ENCODE measurements around the gene SYT5. TPM values are rescaled to one million over a fixed set of nuclear protein-coding genes. Genes with fewer than 3 reads are reported as not detected.

SYT5 gene
- total and polyA plus RNA-seq, 9 of the 15 experiments (the other 6 are each of a cell fraction or from before 2014, with no cell fraction given) = 1.3 to 20.9 (median 8.8) TPM

DNA sequence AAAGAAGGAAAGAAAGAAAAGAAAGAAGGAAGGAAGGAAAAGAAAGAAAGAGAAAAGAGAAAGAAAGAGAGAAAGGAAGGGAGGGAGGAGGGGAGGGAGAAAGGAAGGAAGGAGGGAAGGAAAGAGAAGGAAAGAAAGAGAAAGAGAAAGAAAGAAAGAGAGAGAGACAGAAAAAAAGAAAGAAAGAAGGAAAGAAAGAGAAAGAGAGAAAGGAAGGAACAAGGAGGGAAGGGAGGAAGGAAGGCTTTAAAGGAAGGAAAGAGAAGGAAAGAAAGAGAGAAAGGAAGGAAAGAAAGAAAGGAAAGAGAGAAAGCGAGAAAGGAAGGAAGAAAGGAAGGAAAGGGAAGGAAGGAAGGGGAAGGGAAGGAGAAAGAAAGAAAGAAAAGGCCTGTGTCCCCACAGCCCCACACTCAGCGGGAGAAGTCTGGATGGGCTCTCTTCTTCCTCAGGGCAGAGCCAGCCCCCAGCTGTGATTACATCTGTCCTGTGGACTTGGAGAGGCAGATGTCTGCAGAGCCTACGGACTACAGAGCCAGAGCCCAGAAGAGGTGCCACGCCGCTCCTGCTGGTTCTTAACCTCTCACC lies 19.6 kb upstream of the SYT5 start:
- Histone ChIP-seq H3K36me3 (ENCODE audit: control insufficient read depth, insufficient read depth, low read length) (peaks cover 82% of the 10 kb centered on the region; the same call in 2 of the 3 replicates), H3K27me3 (ENCODE audit: control insufficient read depth in 2 of 2, insufficient read depth in 2 of 2, low read length in 2 of 2) (no peaks in the 10 kb centered on the region), H3K9me1 (ENCODE audit: control insufficient read depth, insufficient read depth, low read length) (no peaks in the 10 kb centered on the region), H3K4me1 (replicated peaks in 1 of 2; ENCODE audit: control insufficient read depth in 2 of 2, insufficient read depth in 2 of 2, low read length in 2 of 2) (no peaks in the 10 kb centered on the region; a peak in 2 of 5 replicates), H3K79me2 (ENCODE audit: control insufficient read depth, insufficient read depth, low read length) (no peaks in the 10 kb centered on the region), H3K27ac (ENCODE audit: extremely low read depth, low read depth, low read length) (no peak overlapping the region), H3K9ac (ENCODE audit: insufficient read depth in 1 of 2, low read depth in 2 of 2, low read length in 2 of 2) (no peak overlapping the region), H3K9me3 (replicated peaks; ENCODE audit: control insufficient read depth, insufficient read depth, low read depth, low read length) (no peaks in the 10 kb centered on the region), H4K20me1 (replicated peaks; ENCODE audit: control insufficient read depth, insufficient read depth, low read length) (no peaks in the 10 kb centered on the region), H3K4me3 (no peak overlapping the region), H2AFZ (ENCODE audit: low read depth, low read length) (no peak overlapping the region), H3K4me2 (ENCODE audit: insufficient read depth, low read length) (no peak overlapping the region)
- FAIRE-seq (no peak), DNase-seq (ENCODE audit: extremely low read depth in 1 of 4, low spot score in 3 of 4) (no peak), ATAC-seq (no peak)
- intact Hi-C loops (cut with micrococcal nuclease) (no loop called here), in situ Hi-C loops (cut with MboI) (no loop called here)
- CTCF ChIA-PET (ENCODE audit: low intra/inter-chr PET ratio) = no interaction called here
- POLR2A ChIA-PET = interaction anchor here (0.9 kb wide), 1 partner anchor 9 kb away, joined by 5 read pairs; the partner anchor contains the start of gene PTPRH
- 73% methylated on average over 4 of the region's 5 CpGs for WGBS (ENCODE audit: insufficient coverage, low coverage, missing lambda C conversion rate)
- no TSS peak for BruUV-seq (replicated peaks)
- TF ChIP-seq, protein P1, sequence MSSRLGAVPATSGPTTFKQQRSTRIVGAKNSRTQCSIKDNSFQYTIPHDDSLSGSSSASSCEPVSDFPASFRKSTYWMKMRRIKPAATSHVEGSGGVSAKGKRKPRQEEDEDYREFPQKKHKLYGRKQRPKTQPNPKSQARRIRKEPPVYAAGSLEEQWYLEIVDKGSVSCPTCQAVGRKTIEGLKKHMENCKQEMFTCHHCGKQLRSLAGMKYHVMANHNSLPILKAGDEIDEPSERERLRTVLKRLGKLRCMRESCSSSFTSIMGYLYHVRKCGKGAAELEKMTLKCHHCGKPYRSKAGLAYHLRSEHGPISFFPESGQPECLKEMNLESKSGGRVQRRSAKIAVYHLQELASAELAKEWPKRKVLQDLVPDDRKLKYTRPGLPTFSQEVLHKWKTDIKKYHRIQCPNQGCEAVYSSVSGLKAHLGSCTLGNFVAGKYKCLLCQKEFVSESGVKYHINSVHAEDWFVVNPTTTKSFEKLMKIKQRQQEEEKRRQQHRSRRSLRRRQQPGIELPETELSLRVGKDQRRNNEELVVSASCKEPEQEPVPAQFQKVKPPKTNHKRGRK (tag; IDR thresholded peaks at IDR 0.05) = peak; percentile 90
- TF ChIP-seq, protein P2, sequence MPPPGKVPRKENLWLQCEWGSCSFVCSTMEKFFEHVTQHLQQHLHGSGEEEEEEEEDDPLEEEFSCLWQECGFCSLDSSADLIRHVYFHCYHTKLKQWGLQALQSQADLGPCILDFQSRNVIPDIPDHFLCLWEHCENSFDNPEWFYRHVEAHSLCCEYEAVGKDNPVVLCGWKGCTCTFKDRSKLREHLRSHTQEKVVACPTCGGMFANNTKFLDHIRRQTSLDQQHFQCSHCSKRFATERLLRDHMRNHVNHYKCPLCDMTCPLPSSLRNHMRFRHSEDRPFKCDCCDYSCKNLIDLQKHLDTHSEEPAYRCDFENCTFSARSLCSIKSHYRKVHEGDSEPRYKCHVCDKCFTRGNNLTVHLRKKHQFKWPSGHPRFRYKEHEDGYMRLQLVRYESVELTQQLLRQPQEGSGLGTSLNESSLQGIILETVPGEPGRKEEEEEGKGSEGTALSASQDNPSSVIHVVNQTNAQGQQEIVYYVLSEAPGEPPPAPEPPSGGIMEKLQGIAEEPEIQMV (tag; conservative IDR thresholded peaks at IDR 0.05; ENCODE audit: low read depth) = no peak
- TF ChIP-seq, protein P3, sequence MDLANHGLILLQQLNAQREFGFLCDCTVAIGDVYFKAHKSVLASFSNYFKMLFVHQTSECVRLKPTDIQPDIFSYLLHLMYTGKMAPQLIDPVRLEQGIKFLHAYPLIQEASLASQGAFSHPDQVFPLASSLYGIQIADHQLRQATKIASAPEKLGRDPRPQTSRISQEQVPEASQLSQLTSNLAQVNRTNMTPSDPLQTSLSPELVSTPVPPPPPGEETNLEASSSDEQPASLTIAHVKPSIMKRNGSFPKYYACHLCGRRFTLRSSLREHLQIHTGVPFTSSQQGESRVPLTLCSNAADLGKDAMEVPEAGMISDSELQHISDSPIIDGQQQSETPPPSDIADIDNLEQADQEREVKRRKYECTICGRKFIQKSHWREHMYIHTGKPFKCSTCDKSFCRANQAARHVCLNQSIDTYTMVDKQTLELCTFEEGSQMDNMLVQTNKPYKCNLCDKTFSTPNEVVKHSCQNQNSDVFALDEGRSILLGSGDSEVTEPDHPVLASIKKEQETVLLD (IDR thresholded peaks at IDR 0.05) = peak; percentile 36; the same call in 1 of the 2 replicates
- TF ChIP-seq MTA2 (IDR thresholded peaks at IDR 0.05; ENCODE audit: low read depth) (0 out of 2 replicates have a peak, but pooled peaks have one; percentile 11), HDAC1 (IDR thresholded peaks at IDR 0.05) (0 out of 4 replicates have a peak, but pooled peaks of 1 of the 2 experiments have one; percentile 16), ZC3H11A (IDR thresholded peaks at IDR 0.05; ENCODE audit: low read depth, low read length) (no peak), ZC3H8 (IDR thresholded peaks at IDR 0.05) (no peak), ZBTB17 (CRISPR knock-in tag; IDR thresholded peaks at IDR 0.05) (no peak), JUNB (CRISPR knock-in tag; conservative IDR thresholded peaks at IDR 0.05) (no peak), ZNF384 (IDR thresholded peaks at IDR 0.05; ENCODE audit: low read depth, low read length) (no peak), ZNF644 (tag; IDR thresholded peaks at IDR 0.05; ENCODE audit: low read depth) (no peak), ARID1B (IDR thresholded peaks at IDR 0.05) (peak; percentile 14; the same call in 1 of the 2 replicates), ELF4 (CRISPR knock-in tag; IDR thresholded peaks at IDR 0.05) (0 out of 2 replicates have a peak, but pooled peaks have one; percentile 46)
- TF ChIP-seq, protein P4, sequence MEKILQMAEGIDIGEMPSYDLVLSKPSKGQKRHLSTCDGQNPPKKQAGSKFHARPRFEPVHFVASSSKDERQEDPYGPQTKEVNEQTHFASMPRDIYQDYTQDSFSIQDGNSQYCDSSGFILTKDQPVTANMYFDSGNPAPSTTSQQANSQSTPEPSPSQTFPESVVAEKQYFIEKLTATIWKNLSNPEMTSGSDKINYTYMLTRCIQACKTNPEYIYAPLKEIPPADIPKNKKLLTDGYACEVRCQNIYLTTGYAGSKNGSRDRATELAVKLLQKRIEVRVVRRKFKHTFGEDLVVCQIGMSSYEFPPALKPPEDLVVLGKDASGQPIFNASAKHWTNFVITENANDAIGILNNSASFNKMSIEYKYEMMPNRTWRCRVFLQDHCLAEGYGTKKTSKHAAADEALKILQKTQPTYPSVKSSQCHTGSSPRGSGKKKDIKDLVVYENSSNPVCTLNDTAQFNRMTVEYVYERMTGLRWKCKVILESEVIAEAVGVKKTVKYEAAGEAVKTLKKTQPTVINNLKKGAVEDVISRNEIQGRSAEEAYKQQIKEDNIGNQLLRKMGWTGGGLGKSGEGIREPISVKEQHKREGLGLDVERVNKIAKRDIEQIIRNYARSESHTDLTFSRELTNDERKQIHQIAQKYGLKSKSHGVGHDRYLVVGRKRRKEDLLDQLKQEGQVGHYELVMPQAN (IDR thresholded peaks at IDR 0.05; ENCODE audit: borderline replicate concordance) = 0 out of 2 replicates have a peak, but pooled peaks have one; percentile 17
- TF ChIP-seq, protein P5, sequence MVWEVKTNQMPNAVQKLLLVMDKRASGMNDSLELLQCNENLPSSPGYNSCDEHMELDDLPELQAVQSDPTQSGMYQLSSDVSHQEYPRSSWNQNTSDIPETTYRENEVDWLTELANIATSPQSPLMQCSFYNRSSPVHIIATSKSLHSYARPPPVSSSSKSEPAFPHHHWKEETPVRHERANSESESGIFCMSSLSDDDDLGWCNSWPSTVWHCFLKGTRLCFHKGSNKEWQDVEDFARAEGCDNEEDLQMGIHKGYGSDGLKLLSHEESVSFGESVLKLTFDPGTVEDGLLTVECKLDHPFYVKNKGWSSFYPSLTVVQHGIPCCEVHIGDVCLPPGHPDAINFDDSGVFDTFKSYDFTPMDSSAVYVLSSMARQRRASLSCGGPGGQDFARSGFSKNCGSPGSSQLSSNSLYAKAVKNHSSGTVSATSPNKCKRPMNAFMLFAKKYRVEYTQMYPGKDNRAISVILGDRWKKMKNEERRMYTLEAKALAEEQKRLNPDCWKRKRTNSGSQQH (CRISPR knock-in tag; IDR thresholded peaks at IDR 0.05) = 0 out of 2 replicates have a peak, but pooled peaks have one; percentile 53
